Lower leg skin (tissue), 3 donors: ENCODE results near the gene CHIA.

Experiments used
- CTCF ChIP-seq, 3 donors: fragments of 450-650 bp; IDR thresholded peaks; one replicate each; pipeline ENCODE4 v1.5.1; 2016; ENCODE audit warnings: antibody characterized with exemption in 3 of 3, mild to moderate bottlenecking in 3 of 3, moderate library complexity in 2 of 3
- POLR2A ChIP-seq, 2 donors: fragments of 450-650 bp; IDR thresholded peaks; one replicate each; pipeline ENCODE4 v1.6.1; 2016 to 2017; ENCODE audit warnings: antibody characterized with exemption in 2 of 2, mild to moderate bottlenecking in 1 of 2, moderate library complexity in 1 of 2

GRCh38 chr1:111354584-111354983, 63.9 kb downstream of the CHIA start:
- TF ChIP-seq CTCF (IDR thresholded peaks at IDR 0.05) (no peak), POLR2A (IDR thresholded peaks at IDR 0.05) (no peak)
